HG03378 (cell line): ENCODE measurements around the gene KCNQ4.

Source experiments
- ATAC-seq: cut with Tn5 transposase; IDR thresholded peaks from one replicate; pipeline ENCODE4 v1.9.1; 2021; ENCODE audit warnings: mild to moderate bottlenecking, moderate library complexity; ENCODE audit not compliant: unreplicated experiment

Gene KCNQ4

DNA sequence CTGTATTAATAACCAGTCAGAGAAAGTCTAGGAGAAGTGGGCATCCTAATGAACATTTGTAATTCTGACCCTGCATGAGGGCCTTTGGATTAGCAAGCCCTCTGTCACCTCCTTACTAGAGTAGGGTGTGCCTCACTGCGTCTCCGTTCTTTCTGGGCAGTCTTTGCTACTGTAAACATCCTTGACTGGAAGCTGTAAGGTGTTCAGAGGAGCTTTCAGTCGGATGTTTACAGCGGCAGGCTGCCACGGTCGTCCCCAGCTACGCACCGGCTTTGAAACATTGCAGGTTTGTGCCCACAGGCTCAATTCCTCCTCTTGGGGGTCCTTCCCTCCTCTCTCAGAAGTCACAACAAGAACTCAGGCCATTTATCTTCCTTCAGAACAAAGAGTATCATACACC is 29.4 kb upstream of the KCNQ4 start:
- no peak for ATAC-seq

GRCh38 chr1:40755067-40755466 is 28.5 kb upstream of the KCNQ4 start:
- no peak for ATAC-seq

- no peak for ATAC-seq
Observed at GRCh38 chr1:40756523-40756922, 27.1 kb upstream of the KCNQ4 start.

GRCh38 chr1:40757084-40757483 is 26.5 kb upstream of the KCNQ4 start:
- no peak for ATAC-seq

- ATAC-seq: no peak
Observed at GRCh38 chr1:40758004-40758403, 25.6 kb upstream of the KCNQ4 start.

- no peak for ATAC-seq
Observed at GRCh38 chr1:40758578-40759343, 24.8 kb upstream of the KCNQ4 start.

GRCh38 chr1:40760984-40761383 is 22.6 kb upstream of the KCNQ4 start:
- ATAC-seq: no peak

- no peak for ATAC-seq
Observed at GRCh38 chr1:40762144-40762923, 21.3 kb upstream of the KCNQ4 start.

- peak; percentile 50 for ATAC-seq
Observed at GRCh38 chr1:40763742-40764532, 19.6 kb upstream of the KCNQ4 start.

- no peak for ATAC-seq
Observed at GRCh38 chr1:40764981-40765380, 18.6 kb upstream of the KCNQ4 start.

- ATAC-seq: no peak
Observed at GRCh38 chr1:40766017-40766416, 17.6 kb upstream of the KCNQ4 start.

GRCh38 chr1:40766560-40766959 is 17.0 kb upstream of the KCNQ4 start:
- ATAC-seq: no peak

DNA sequence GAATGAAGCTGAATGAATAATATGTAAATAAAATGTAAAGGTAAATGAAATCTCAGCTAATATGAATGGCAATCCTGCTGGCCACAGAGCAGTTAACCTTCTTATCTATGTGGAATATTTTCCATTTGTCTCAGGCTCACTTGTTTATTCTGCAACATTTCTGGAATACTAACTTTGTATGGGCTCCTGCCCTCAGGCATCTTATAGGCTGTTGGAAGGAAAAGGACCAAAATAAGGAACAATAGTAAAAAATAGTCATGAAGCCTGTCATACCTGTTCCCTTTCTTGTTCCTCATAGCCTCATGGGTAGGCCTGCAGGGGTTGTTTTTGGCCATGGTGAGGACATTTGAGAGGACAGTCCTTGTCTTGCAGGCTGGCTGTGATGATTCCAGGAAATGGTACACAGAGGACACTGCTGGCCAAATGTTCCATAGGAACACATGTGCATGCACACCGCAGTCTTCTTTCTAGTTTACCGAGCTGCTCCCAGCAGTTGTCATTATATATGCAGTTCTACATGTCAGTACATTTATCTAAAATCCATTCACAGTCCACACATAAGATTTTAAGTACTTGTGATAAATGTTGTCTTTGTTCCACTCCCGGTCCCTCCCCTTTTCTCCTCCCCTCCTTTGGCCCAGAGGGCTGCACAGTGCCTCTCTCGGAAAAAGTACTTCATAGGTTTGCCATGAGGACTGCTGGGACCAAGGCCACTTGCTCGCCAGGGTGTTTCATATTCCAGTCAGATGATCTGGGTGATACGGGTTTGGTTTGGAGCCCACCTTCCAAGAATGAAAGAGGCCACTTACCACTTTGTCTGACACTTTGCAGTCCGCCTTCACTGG is 15.2 kb upstream of the KCNQ4 start:
- ATAC-seq: no peak

- no peak for ATAC-seq
Observed at GRCh38 chr1:40769815-40770214, 13.8 kb upstream of the KCNQ4 start.

DNA sequence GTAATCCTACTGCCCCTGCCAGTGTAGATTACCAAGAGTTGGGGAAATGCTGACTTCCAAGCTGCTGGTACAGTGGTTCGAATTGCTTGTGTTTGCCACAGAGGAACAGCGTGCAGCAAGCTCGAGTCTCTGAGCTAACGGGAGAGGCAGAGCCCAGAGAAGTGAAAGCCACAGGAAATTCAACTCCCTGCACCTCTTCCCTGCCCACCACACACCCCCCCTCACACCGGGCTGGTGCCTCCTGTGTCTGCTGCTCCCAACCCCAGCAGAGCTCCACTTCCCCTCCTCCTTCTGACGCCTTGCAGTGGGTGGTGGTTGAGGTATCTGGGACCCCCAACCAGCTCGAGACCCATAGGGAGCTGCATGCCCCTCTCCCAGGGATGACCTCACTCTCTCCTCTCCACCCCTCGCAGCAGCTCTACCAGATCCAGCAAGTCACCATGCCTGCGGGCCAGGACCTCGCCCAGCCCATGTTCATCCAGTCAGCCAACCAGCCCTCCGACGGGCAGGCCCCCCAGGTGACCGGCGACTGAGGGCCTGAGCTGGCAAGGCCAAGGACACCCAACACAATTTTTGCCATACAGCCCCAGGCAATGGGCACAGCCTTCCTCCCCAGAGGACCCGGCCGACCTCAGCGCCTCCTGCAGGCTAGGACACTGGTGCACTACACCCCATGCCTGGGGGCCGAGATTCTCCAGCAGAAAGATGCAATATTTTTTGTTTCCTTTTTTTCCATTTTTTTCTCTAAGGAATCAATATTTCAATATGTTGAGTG is 13.1 kb upstream of the KCNQ4 start:
- no peak for ATAC-seq

DNA sequence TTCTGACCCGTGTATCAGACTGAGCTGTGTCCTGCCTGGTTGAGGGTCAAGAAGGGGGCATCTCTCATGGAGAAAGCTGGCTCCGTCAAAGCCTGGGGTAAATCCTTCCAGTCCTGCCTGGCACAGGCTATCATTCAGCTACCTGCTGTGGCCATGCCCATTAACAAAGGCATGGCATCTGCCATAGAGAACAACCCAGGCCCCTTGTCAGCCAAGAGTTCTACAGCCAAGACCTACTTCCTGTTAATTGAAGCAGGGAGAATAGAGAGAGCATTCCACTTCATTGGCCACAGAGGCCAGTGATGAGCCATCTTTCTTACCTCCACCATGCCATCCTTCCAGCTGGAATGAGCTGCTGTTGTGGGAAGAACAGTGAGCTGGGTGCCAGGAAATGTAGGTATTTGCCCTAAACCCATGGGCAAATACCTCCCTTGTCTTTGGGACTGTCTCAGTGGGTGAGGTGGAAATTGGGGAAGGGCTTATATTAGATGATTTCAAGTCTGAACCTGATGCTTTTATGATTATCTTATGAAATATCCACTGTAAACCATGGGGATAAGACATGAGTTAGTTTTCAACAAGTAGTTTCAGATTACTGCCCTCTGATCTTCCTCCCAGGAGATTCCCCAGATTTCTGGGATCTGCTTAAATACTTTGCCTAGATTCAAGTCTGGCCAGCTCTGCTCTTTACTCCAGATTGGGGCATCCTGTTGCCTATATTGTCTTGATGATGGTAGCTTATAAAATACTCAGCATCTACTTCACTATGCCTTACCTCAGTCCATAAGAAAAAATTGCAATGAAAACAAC is 11.2 kb upstream of the KCNQ4 start:
- ATAC-seq: no peak

DNA sequence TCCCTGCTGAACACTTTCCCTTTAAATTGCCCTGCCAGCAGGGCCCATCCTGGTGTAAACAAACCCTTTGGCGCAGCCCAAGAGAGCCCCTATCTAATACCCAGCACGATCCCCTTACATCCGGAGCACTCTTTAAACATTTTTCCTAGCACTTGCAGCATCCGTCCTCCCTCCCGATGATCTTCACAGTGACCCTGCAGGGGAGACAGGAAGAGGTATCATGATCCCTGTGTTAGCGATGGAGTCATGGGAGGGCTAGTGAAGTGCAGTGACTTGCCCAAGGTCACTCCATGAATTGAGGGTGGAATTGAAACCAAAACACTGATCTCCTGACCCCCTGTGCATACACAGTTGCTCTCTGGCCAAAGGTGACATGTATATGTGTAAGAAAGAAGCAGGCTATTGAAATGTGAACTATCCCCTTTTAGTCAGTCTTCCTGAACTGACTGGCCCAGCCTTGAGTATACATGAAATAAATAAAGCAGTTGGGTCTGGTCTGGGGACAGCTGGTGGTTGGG is 9.8 kb upstream of the KCNQ4 start:
- no peak for ATAC-seq

DNA sequence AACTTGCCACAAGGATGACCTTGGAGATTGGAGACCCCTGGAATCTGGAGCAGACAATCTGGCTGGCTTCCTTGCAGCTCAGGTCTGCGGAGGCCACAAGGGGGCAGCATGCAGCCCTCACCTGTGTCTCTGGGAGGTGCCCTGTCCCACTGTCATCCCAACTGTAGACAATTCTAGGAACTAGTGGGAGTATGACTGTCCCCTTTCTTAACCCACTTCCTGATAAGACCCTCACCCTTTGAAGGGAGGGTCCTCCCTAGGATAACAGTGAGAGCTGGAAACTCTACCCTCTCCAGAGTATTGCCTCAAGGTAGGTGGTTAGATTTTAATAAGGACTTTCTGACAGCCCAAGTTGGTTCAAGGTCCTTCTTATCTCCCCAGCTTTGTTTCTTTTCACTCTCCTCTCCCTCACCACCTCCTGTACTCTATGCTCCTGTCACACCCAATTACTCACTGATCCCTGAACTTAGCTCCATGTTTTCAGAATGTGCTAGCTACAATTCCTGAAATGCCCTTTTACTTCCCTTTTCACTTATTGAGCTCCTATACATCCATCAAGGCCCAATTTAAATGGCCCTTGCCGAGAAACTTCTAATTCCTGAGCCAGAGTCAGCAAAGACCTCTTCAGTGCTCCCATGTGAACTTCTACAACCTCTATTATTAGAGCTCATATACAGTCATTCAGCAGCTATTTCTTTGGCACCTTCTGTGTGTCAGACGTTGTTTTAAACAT is 9.2 kb upstream of the KCNQ4 start:
- no peak for ATAC-seq
